K562 (cell line): Measurements from ENCODE around the gene BLM.

Source experiments
- CBX5 ChIP-seq: IDR thresholded peaks from 2 replicates; pipeline ENCODE4 v1.6.1; 2014; ENCODE audit warnings: low read depth, borderline replicate concordance
- CHD4 ChIP-seq: fragments of 200-600 bp; sonication (generic); IDR thresholded peaks from 3 replicates; pipeline ENCODE4 v1.6.1; 2012; ENCODE audit warnings: low read depth, mild to moderate bottlenecking, mixed read lengths, low read length, inconsistent platforms; ENCODE audit not compliant: insufficient read depth, insufficient replicate concordance, poor library complexity, severe bottlenecking
- ETV6 ChIP-seq, 3 experiments: fragments of 150-350 bp in 1 of 3; sonication (generic) in 1 of 3; formaldehyde crosslinking in 1 of 3; IDR thresholded peaks; 2 replicates each; pipeline versions ENCODE4 v1.6.1 to v1.8.0; 2014 to 2022; ENCODE audit warnings: borderline replicate concordance in 2 of 3, low read depth in 2 of 3, antibody characterized with exemption in 1 of 3, low read length in 1 of 3, mild to moderate bottlenecking in 1 of 3, missing genetic modification reagents in 1 of 3
- KLF16 ChIP-seq: IDR thresholded peaks from 2 replicates; pipeline ENCODE4 v1.6.1; 2016; ENCODE audit warnings: antibody characterized with exemption
- NELFE ChIP-seq: IDR thresholded peaks from 2 replicates; pipeline ENCODE4 v1.6.1; 2011; ENCODE audit warnings: mild to moderate bottlenecking; ENCODE audit not compliant: insufficient read depth, insufficient read length
- NFIC ChIP-seq: fragments of 450-650 bp; IDR thresholded peaks from 2 replicates; pipeline ENCODE4 v1.6.1; 2017; ENCODE audit warnings: mild to moderate bottlenecking, inconsistent platforms
- POLR2A ChIP-seq: fragments of 450-650 bp; conservative IDR thresholded peaks from 2 replicates; pipeline ENCODE4 v1.6.1; 2016
- ZBTB7A ChIP-seq: IDR thresholded peaks from 2 replicates; pipeline ENCODE4 v1.6.1; 2011; ENCODE audit warnings: low read depth, mild to moderate bottlenecking, low read length, moderate library complexity, borderline replicate concordance; ENCODE audit not compliant: control insufficient read depth
- ZNF24 ChIP-seq: fragments of 450-650 bp; IDR thresholded peaks from 2 replicates; pipeline ENCODE4 v1.6.1; 2016
- ZNF274 ChIP-seq: IDR thresholded peaks from 2 replicates; pipeline ENCODE4 v1.6.1; 2011; ENCODE audit warnings: low read depth, mild to moderate bottlenecking, low read length, moderate library complexity, borderline replicate concordance
- ZNF830 ChIP-seq: fragments of 250-450 bp; sonication (Bioruptor Pico); IDR thresholded peaks from 2 replicates; pipeline ENCODE4 v1.5.0; 2021; ENCODE audit warnings: mild to moderate bottlenecking
- TF ChIP-seq, protein P1 (sequence below): sonication (generic); formaldehyde crosslinking; IDR thresholded peaks from 2 replicates; pipeline ENCODE4 v1.9.0; 2022; ENCODE audit warnings: mild to moderate bottlenecking, missing genetic modification reagents
- TF ChIP-seq, protein P2 (sequence below): fragments of 250-450 bp; sonication (Bioruptor Pico); IDR thresholded peaks from 2 replicates; pipeline ENCODE4 v1.5.0; 2021; ENCODE audit warnings: mild to moderate bottlenecking, moderate library complexity

DNA sequence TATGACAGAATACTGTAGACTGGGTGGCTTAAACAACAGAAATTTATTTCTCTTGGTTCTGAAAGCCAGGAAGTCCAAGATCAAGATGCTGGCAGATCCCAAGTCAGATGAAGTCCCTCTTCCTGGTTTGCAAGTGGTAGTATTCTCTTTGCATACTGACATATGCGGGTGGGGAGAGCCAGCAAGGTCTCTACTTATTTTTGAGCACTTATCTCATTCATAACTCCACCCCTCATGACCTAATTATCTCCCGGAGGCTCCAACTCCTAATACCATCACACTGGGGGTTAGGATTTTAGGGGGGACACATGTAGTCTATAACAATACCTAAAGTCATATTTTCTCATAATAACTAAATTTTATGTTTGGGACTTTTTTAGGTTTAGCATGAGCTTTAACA, 65.3 kb downstream of the BLM start:
- TF ChIP-seq CBX5 (no peak), CHD4 (no peak), NFIC (no peak), NELFE (no peak), ZNF274 (no peak), ZNF24 (no peak), ZNF830 (CRISPR knock-in tag) (no peak), ZBTB7A (no peak), ETV6 (IDR thresholded peaks at IDR 0.05; ENCODE audit: borderline replicate concordance in 1 of 2, low read depth in 2 of 2, low read length in 1 of 2) (no peak), ETV6 (CRISPR knock-in tag; IDR thresholded peaks at IDR 0.05; ENCODE audit: borderline replicate concordance) (no peak), KLF16 (no peak), POLR2A (no peak)
- TF ChIP-seq, protein P1, sequence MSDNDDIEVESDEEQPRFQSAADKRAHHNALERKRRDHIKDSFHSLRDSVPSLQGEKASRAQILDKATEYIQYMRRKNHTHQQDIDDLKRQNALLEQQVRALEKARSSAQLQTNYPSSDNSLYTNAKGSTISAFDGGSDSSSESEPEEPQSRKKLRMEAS (CRISPR knock-in tag), result no peak
- TF ChIP-seq, protein P2, sequence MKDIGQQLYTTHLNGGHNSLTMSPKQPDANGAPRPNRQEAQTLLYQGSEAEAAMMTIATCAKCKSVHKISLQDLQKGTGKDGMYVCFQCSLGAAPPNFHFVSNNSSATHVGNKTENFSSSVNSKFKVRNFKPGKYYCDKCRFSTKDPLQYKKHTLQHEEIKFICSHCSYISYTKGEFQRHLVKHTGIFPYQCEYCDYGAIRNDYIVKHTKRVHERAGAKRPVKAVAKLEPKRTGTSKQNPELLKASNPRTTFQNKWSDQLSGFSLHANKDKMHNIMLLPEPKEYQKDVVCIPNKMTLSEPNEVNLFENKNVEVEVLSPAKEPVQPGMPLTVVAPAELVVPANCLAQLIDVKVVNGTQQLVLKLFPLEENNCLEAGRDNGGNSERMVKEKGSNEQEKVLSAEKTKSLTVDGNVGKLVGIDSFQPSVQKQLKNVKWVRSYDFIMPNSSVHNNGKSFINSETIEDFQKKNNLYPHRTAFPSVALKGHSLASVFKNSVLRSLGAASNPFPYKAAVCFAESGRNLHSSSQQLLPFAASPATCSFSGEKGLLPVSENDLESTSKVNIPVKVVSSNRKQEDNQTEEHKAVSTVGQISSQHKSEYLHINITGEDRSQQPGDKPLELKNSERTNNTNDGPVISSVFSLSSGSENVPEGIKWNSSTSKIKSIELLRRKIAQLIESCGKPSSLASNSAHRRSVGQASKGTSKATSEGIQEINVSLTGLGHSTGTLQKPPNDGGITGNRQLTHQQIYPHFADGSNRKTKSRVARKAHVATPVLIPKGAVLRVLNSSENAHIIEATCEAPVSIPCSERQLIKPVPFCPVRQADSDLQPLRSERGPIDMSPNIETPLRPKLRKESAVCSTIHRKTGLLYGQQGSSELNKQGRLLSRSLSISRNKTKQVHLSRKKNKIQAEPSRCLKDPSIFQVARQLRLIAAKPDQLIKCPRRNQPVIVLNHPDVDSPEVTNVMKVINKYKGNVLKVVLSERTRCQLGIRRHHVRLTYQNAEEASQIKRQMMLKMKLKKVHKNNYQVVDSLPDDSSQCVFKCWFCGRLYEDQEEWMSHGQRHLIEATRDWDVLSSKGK, result no peak
